Mammary epithelial cell (primary cell): ENCODE results near the gene CTDNEP1.

Source experiments
- EZH2 ChIP-seq: IDR thresholded peaks from 2 replicates; pipeline ENCODE4 v1.6.1; 2012; ENCODE audit warnings: low read length, inconsistent platforms, borderline replicate concordance
- TF ChIP-seq, protein P1 (sequence below), 2 donors: IDR thresholded peaks in 1 of 2; conservative IDR thresholded peaks in 1 of 2; 2 replicates each; pipeline ENCODE4 v1.5.1; 2011 to 2012; ENCODE audit warnings: inconsistent platforms in 2 of 2, low read length in 2 of 2, mild to moderate bottlenecking in 2 of 2, control low read depth in 1 of 2, low read depth in 1 of 2; ENCODE audit not compliant: insufficient read depth in 1 of 2; ENCODE audit errors: extremely low read depth in 1 of 2

DNA sequence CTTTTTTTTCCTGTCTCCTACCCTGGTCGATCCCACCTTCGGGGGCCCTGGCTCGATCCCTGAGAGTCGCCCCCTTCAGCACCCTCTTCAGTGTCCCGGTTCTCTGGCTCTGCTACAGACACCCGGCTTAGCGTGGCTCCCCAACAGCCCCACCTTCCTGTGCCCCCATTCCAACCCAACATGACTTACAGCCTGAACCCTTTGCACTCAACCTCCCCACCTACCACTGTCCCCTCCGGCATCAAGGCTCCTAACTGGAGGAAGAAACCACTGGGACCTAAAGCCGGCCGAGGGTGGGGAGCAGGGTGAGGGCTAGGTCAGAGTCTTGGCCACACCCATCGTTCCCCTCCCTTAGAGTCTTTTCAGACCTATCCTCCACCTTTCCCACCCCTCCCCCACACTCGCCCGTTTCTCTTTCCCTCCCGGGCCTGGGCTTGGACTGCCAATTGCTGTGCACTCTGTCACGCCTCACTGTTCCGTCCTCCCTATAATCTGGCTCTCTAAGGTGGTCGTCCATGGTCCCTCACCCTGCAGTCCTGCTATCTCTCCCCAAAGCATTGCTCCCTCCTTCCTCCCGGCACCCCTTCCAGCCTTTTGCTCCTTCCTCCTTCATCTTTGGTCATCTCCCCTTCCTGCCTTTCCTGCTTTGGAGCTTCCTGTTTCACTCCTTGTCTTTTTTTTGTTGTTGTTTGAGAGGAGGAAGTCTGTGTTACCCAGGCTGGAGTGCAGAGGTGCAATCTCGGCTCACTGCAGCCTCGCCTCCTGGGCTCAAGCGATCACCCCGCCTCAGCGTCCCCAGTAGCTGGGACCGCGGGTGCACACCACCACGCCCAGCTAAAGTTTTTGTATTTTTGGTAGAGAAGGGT, 11.6 kb upstream of the CTDNEP1 start:
- TF ChIP-seq, protein P1, sequence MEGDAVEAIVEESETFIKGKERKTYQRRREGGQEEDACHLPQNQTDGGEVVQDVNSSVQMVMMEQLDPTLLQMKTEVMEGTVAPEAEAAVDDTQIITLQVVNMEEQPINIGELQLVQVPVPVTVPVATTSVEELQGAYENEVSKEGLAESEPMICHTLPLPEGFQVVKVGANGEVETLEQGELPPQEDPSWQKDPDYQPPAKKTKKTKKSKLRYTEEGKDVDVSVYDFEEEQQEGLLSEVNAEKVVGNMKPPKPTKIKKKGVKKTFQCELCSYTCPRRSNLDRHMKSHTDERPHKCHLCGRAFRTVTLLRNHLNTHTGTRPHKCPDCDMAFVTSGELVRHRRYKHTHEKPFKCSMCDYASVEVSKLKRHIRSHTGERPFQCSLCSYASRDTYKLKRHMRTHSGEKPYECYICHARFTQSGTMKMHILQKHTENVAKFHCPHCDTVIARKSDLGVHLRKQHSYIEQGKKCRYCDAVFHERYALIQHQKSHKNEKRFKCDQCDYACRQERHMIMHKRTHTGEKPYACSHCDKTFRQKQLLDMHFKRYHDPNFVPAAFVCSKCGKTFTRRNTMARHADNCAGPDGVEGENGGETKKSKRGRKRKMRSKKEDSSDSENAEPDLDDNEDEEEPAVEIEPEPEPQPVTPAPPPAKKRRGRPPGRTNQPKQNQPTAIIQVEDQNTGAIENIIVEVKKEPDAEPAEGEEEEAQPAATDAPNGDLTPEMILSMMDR (conservative IDR thresholded peaks at IDR 0.05 in 1 of 2, IDR thresholded peaks at IDR 0.05 in 1 of 2; ENCODE audit: extremely low read depth in 1 of 2, insufficient read depth in 1 of 2, low read depth in 1 of 2, low read length in 2 of 2): no peak
- no peak for TF ChIP-seq EZH2
